NT2/D1 (cell line): ENCODE results near the gene DPY19L3.
"Not testable (repeated sequence)": the region's sequence is repeated elsewhere in the genome, so short reads cannot be mapped to it uniquely, and the experiment has no call there.

ENCODE experiments used
- DNase-seq: peaks from one replicate; pipeline ENCODE4 v3.0.0-alpha.2; 2011; ENCODE audit warnings: low read depth, low spot score
- H3K27me3 ChIP-seq: 2 replicates; pipeline ENCODE4 v1.6.0; 2011; ENCODE audit warnings: mild to moderate bottlenecking; ENCODE audit not compliant: insufficient read length, insufficient read depth
- H3K36me3 ChIP-seq: 2 replicates; pipeline ENCODE4 v1.6.1; 2011; ENCODE audit warnings: mild to moderate bottlenecking, low read length, mixed read lengths; ENCODE audit not compliant: insufficient read depth, insufficient read length
- H3K4me1 ChIP-seq: 2 replicates; pipeline ENCODE4 v1.5.1; 2011; ENCODE audit not compliant: insufficient read depth, insufficient read length
- H3K4me3 ChIP-seq: 2 replicates; pipeline ENCODE4 v1.5.1; 2011; ENCODE audit warnings: low read depth; ENCODE audit not compliant: insufficient read length
- H3K9ac ChIP-seq: 2 replicates; pipeline ENCODE4 v1.6.0; 2011; ENCODE audit warnings: low read depth; ENCODE audit not compliant: insufficient read length
- H3K9me3 ChIP-seq: 2 replicates; pipeline ENCODE4 v1.5.1; 2011; ENCODE audit warnings: mild to moderate bottlenecking, low read length; ENCODE audit not compliant: insufficient read depth
- SUZ12 ChIP-seq: IDR thresholded peaks from 2 replicates; pipeline ENCODE4 v1.6.1; 2011; ENCODE audit not compliant: insufficient read length, insufficient read depth; ENCODE audit errors: extremely low read depth
- YY1 ChIP-seq: IDR thresholded peaks from 2 replicates; pipeline ENCODE4 v1.6.1; 2011; ENCODE audit not compliant: insufficient read length, insufficient read depth
- ZNF274 ChIP-seq: IDR thresholded peaks from 2 replicates; pipeline ENCODE4 v1.6.1; 2011; ENCODE audit warnings: mild to moderate bottlenecking, low read depth, low read length

Gene DPY19L3

DNA sequence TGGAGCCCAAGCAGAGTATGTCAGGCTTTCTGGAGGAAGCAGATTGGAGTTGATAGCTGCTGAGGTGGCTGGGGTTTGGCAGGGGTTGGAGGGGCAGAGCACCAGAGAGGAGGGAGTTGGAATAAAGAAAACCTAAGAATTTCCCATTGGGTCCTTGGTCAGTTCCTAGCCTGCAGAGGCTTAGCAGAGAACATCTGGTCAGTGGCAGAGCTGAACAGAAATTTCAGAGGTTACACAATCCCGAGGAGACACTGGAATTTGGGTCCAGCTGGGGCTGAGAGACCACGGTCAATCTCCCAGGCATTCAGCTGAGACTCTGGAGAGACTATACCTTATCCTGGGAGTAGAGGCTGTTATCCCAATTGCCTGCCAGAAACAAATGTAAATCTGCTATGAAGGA is 84.4 kb downstream of the DPY19L3 start:
- TF ChIP-seq YY1 (no peak), ZNF274 (no peak), SUZ12 (no peak)
- Histone ChIP-seq H3K9me3 (no peaks in the 10 kb centered on the region), H3K4me1 (no peaks in the 10 kb centered on the region), H3K27me3 (no peaks in the 10 kb centered on the region), H3K4me3 (no peak overlapping the region), H3K9ac (no peak overlapping the region), H3K36me3 (peaks cover 20% of the 10 kb centered on the region)
- DNase-seq, result no peak

DNA sequence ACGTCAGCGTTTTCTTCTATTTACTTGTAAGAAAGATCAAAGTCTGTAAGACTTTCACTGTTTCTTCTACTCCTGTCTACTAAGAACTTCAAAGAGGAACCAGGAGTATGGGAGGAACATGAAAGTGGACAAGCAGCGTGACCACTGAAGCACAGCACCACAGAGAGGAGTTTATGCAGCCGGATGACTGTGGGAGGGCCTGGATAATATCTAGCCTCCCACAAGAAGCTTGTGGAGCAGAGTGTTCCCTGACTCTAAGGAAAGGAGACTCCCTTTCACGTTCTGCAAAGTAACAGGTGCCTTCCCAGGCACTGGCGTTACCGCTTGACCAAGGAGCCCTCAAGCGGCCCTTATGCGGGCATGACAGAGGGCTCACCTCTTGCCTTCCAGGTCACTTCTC is 91.8 kb downstream of the DPY19L3 start:
- Histone ChIP-seq H3K9me3 (no peaks in the 10 kb centered on the region), H3K9ac (no peak overlapping the region), H3K4me1 (no peaks in the 10 kb centered on the region), H3K4me3 (no peak overlapping the region), H3K27me3 (no peaks in the 10 kb centered on the region), H3K36me3 (no peaks in the 10 kb centered on the region)
- no peak for DNase-seq
- TF ChIP-seq ZNF274 (no peak), YY1 (no peak), SUZ12 (no peak)

DNA sequence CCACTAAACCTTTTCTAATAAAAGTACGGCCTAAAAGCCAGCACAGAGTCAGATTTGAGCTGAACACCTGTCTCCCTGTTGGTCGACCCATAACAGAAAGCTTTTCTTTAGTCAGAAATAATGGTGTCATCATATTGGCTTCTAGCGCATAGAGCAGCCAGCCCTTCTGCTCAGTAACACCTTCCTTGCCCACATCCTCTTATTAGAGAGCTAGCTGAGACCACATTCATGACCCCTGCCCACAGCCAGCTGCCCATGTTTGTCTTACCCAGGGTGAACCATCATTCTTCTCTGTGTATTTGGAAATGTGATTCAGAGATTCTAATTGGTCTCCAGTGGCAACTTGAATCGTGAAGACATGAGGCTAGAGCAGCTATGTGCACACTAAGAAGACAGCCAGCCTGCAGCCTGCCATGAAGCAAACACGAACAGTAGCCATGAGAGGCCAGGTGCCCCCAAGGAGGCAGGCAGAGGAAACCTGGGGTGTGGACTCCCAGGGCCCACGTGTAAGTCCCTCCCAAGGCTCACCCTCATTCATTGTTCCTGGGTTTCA is 93.2 kb downstream of the DPY19L3 start:
- H3K36me3 ChIP-seq, result no peaks in the 10 kb centered on the region
- no peak overlapping the region for H3K4me3 ChIP-seq
- H3K4me1 ChIP-seq, result no peaks in the 10 kb centered on the region
- no peaks in the 10 kb centered on the region for H3K9me3 ChIP-seq
- H3K9ac ChIP-seq, result no peak overlapping the region
- TF ChIP-seq ZNF274 (no peak), SUZ12 (no peak), YY1 (no peak)
- H3K27me3 ChIP-seq, result no peaks in the 10 kb centered on the region
- DNase-seq, result no peak

DNA sequence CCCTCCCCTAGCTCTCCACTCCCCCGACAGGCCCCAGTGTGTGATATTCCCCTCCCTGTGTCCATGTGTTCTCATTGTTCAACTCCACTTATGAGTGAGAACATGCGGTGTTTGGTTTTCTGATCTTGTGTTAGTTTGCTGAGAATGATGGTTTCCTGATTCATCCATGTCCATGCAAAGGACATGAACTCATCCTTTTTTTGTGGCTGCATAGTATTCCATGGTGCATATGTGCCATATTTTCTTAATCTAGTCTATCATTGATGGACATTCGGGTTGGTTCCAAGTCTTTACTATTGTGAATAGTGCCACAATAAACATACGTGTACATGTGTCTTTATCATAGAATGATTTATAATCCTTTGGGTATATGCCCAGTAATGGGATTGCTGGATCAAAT is 106.9 kb downstream of the DPY19L3 start:
- not testable (repeated sequence) for H3K9ac ChIP-seq, DNase-seq, H3K36me3 ChIP-seq, H3K4me1 ChIP-seq, H3K27me3 ChIP-seq, H3K9me3 ChIP-seq, H3K4me3 ChIP-seq

DNA sequence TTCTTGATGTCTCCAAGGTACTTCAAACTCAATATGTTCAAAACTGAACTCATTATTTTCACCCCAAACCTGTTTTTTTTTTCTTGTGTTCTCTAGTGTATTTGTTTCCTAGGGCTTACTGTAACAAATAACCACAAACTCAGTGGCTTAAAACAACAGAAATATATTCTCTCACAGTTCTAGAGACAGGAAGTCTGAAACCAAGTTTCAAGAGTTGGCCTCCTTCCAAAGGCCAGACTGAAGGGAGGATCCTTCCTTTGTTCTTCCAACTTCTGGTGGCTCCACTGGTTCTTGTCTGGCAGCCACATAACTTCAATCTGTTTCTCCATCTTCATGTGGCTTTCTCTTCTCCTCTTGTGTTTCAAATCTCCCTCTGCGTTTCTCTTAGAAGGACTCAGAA is 113.5 kb downstream of the DPY19L3 start:
- Histone ChIP-seq H3K9me3 (peaks cover 8% of the 10 kb centered on the region), H3K4me1 (no peaks in the 10 kb centered on the region), H3K9ac (no peak overlapping the region), H3K4me3 (no peak overlapping the region), H3K27me3 (no peaks in the 10 kb centered on the region), H3K36me3 (no peaks in the 10 kb centered on the region)
- DNase-seq, result no peak
- TF ChIP-seq SUZ12 (no peak), ZNF274 (no peak), YY1 (no peak)

DNA sequence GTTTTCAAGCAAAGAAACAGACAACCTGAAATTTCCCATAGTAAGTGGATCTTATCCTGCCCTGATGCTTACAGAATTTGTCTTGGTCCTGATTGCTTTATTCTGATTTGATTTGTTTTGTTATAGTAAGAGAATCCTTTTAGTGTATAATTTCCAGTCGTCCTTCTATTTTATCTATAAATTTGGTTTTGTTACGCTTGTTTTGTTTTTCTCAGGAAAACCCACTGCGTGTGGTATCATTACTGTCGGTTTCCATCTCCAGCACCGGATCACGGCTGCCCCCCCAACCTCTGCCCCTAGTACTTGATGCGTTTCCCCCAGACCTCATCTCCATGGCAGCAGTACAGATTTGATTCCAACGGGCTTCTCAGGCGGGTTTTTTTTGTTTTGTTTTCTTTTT is 117.4 kb downstream of the DPY19L3 start:
- H3K9me3 ChIP-seq, result peaks cover 3% of the 10 kb centered on the region; the same call in 1 of the 2 replicates
- no peaks in the 10 kb centered on the region for H3K36me3 ChIP-seq
- no peaks in the 10 kb centered on the region for H3K27me3 ChIP-seq
- no peak for DNase-seq
- TF ChIP-seq ZNF274 (no peak), YY1 (no peak), SUZ12 (no peak)
- H3K9ac ChIP-seq, result no peak overlapping the region
- no peaks in the 10 kb centered on the region for H3K4me1 ChIP-seq
- H3K4me3 ChIP-seq, result no peak overlapping the region

DNA sequence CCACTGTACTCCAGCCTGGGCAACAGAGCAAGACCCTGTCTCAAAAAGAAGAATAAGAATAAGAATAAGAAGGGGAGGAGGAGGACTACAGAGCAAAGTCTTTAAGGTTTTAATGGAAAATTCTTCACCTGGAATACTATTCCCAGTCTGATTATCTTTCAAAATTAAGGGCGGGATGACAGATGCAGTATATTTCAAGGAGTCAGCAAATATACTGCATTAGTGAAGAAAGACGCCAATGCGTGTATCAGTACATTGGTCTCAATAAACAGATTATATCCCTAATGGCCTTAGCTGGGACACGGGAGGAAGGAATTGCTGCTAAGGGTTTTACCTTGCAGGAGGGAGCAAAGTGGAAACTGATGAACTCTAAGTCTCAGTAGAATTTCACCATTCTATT is 121.3 kb downstream of the DPY19L3 start:
- H3K9me3 ChIP-seq, result peaks cover 11% of the 10 kb centered on the region
- H3K27me3 ChIP-seq, result no peaks in the 10 kb centered on the region
- no peak overlapping the region for H3K4me3 ChIP-seq
- no peaks in the 10 kb centered on the region for H3K4me1 ChIP-seq
- H3K9ac ChIP-seq, result no peak overlapping the region
- no peak for DNase-seq
- TF ChIP-seq ZNF274 (no peak), YY1 (no peak), SUZ12 (no peak)
- H3K36me3 ChIP-seq, result no peaks in the 10 kb centered on the region

DNA sequence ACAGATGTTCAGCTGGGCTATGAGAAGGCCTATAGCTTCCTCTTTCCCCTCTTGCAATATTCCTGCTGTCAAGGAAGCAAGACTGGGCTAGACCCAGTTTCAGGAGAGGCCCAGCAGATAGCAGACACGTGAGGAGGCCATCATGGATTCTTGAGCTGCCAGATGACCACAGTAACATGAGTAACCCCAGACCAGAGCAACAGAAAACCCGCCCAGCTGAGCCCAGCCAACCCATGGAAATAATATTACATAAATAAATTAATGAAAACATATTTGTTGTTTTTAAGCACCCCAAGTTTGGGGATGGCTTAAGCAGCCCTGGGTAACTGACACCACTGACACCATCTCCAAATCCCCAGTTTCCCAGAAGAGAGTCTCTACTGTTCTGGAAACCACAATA is 125.2 kb downstream of the DPY19L3 start:
- no peak for DNase-seq
- H3K9me3 ChIP-seq, result peaks cover 16% of the 10 kb centered on the region
- no peaks in the 10 kb centered on the region for H3K4me1 ChIP-seq
- no peak overlapping the region for H3K9ac ChIP-seq
- H3K4me3 ChIP-seq, result no peak overlapping the region
- TF ChIP-seq YY1 (no peak), ZNF274 (no peak), SUZ12 (no peak)
- no peaks in the 10 kb centered on the region for H3K36me3 ChIP-seq
- H3K27me3 ChIP-seq, result no peaks in the 10 kb centered on the region
